ENCODE results near the gene CFAP58. TPM values are rescaled to one million over a fixed set of nuclear protein-coding genes. Genes with fewer than 3 reads are reported as not detected.
"Not testable (repeated sequence)": the region's sequence is repeated elsewhere in the genome, so short reads cannot be mapped to it uniquely, and the experiment has no call there.

The CFAP58 gene
- polyA plus RNA-seq, 3 donors = 0.16 TPM; not detected in 2

- H3K27me3 Mint-ChIP-seq (ENCODE audit: low read depth in 3 of 3) = peaks cover 0 to 2% (median 0%) of the 10 kb centered on the region in 3 donors
- DNase-seq = no peak
- Histone ChIP-seq H3K27ac (ENCODE audit: low read depth in 1 of 2, low read length in 2 of 2) (no peak overlapping the region), H4K20me1 (ENCODE audit: insufficient read depth, low read length) (no peaks in the 10 kb centered on the region), H3K79me2 (ENCODE audit: insufficient read depth, low read length) (no peaks in the 10 kb centered on the region), H3K4me3 (replicated peaks in 1 of 3; ENCODE audit: low read depth in 2 of 3, low read length in 3 of 3) (no peak overlapping the region), H3K9me3 (replicated peaks in 1 of 2; ENCODE audit: control insufficient read depth in 1 of 2, insufficient read depth in 1 of 2, low read length in 2 of 2) (no peaks in the 10 kb centered on the region), H3K36me3 (replicated peaks in 1 of 2; ENCODE audit: control insufficient read depth in 1 of 2, insufficient read depth in 2 of 2, low read length in 2 of 2) (no peaks in the 10 kb centered on the region), H3K4me1 (ENCODE audit: control insufficient read depth in 1 of 2, insufficient read depth in 2 of 2, low read length in 2 of 2) (no peaks in the 10 kb centered on the region), H3K27me3 (ENCODE audit: control insufficient read depth in 2 of 2, insufficient read depth in 2 of 2, low read length in 2 of 2) (no peaks in the 10 kb centered on the region), H3K4me2 (replicated peaks; ENCODE audit: extremely low read depth, low read length, poor library complexity, severe bottlenecking) (no peak overlapping the region), H3K9ac (ENCODE audit: insufficient read depth, low read length, poor library complexity, severe bottlenecking) (no peak overlapping the region), H2AFZ (ENCODE audit: insufficient read depth, low read depth, low read length, poor library complexity, severe bottlenecking) (no peak overlapping the region)
- H3K4me3 Mint-ChIP-seq = no peak overlapping the region
- no peak for TF ChIP-seq CTCF (IDR thresholded peaks at IDR 0.05)
- 100% methylated on average over 1 of the region's 3 CpGs for WGBS (ENCODE audit: insufficient coverage)
- intact Hi-C loops (cut with micrococcal nuclease) = no loop called here
- peaks cover 0 to 6% (median 1%) of the 10 kb centered on the region in 7 donors for H3K9me3 Mint-ChIP-seq
- no peaks in the 10 kb centered on the region for H3K4me1 Mint-ChIP-seq
- no peak overlapping the region for H3K27ac Mint-ChIP-seq
- no peaks in the 10 kb centered on the region for H3K36me3 Mint-ChIP-seq
Observed at GRCh38 chr10:104457543-104457828, 103.9 kb downstream of the CFAP58 start.

GRCh38 chr10:104465575-104465974 is 111.9 kb downstream of the CFAP58 start:
- H4K20me1 ChIP-seq (ENCODE audit: insufficient read depth, low read length); H3K36me3 Mint-ChIP-seq; H3K4me1 Mint-ChIP-seq; H3K4me3 Mint-ChIP-seq; H3K9ac ChIP-seq (ENCODE audit: insufficient read depth, low read length, poor library complexity, severe bottlenecking); H3K4me2 ChIP-seq (replicated peaks; ENCODE audit: extremely low read depth, low read length, poor library complexity, severe bottlenecking); H3K4me3 ChIP-seq (replicated peaks in 1 of 3; ENCODE audit: low read depth in 2 of 3, low read length in 3 of 3); H3K27ac ChIP-seq (ENCODE audit: low read depth in 1 of 2, low read length in 2 of 2); DNase-seq; H3K4me1 ChIP-seq (ENCODE audit: control insufficient read depth in 1 of 2, insufficient read depth in 2 of 2, low read length in 2 of 2); H3K27ac Mint-ChIP-seq; H3K27me3 ChIP-seq (ENCODE audit: control insufficient read depth in 2 of 2, insufficient read depth in 2 of 2, low read length in 2 of 2); H3K36me3 ChIP-seq (replicated peaks in 1 of 2; ENCODE audit: control insufficient read depth in 1 of 2, insufficient read depth in 2 of 2, low read length in 2 of 2); intact Hi-C loops (cut with micrococcal nuclease); H2AFZ ChIP-seq (ENCODE audit: insufficient read depth, low read depth, low read length, poor library complexity, severe bottlenecking); H3K27me3 Mint-ChIP-seq (ENCODE audit: low read depth in 3 of 3); H3K79me2 ChIP-seq (ENCODE audit: insufficient read depth, low read length): not testable (repeated sequence)
- peaks cover 6 to 15% of the 10 kb centered on the region in 2 donors for H3K9me3 ChIP-seq (replicated peaks in 1 of 2; ENCODE audit: control insufficient read depth in 1 of 2, insufficient read depth in 1 of 2, low read length in 2 of 2)
- H3K9me3 Mint-ChIP-seq = peaks cover 15 to 21% (median 16%) of the 10 kb centered on the region in 7 donors

- H3K36me3 ChIP-seq (replicated peaks in 1 of 2; ENCODE audit: control insufficient read depth in 1 of 2, insufficient read depth in 2 of 2, low read length in 2 of 2); H3K27me3 ChIP-seq (ENCODE audit: control insufficient read depth in 2 of 2, insufficient read depth in 2 of 2, low read length in 2 of 2); H3K79me2 ChIP-seq (ENCODE audit: insufficient read depth, low read length); H3K4me3 ChIP-seq (replicated peaks in 1 of 3; ENCODE audit: low read depth in 2 of 3, low read length in 3 of 3); intact Hi-C loops (cut with micrococcal nuclease); H3K36me3 Mint-ChIP-seq; DNase-seq; H3K4me3 Mint-ChIP-seq; H2AFZ ChIP-seq (ENCODE audit: insufficient read depth, low read depth, low read length, poor library complexity, severe bottlenecking); H3K9me3 ChIP-seq (replicated peaks in 1 of 2; ENCODE audit: control insufficient read depth in 1 of 2, insufficient read depth in 1 of 2, low read length in 2 of 2); H3K4me2 ChIP-seq (replicated peaks; ENCODE audit: extremely low read depth, low read length, poor library complexity, severe bottlenecking); H3K27ac Mint-ChIP-seq; H3K9ac ChIP-seq (ENCODE audit: insufficient read depth, low read length, poor library complexity, severe bottlenecking); H3K27ac ChIP-seq (ENCODE audit: low read depth in 1 of 2, low read length in 2 of 2); H3K27me3 Mint-ChIP-seq (ENCODE audit: low read depth in 3 of 3); H4K20me1 ChIP-seq (ENCODE audit: insufficient read depth, low read length); H3K4me1 Mint-ChIP-seq; H3K4me1 ChIP-seq (ENCODE audit: control insufficient read depth in 1 of 2, insufficient read depth in 2 of 2, low read length in 2 of 2): not testable (repeated sequence)
- WGBS (ENCODE audit: insufficient coverage) = no CpG with 5 or more reads among the region's 2 CpGs
- peaks cover 8 to 11% (median 9%) of the 10 kb centered on the region in 7 donors for H3K9me3 Mint-ChIP-seq
Observed at GRCh38 chr10:104468818-104469217, 115.2 kb downstream of the CFAP58 start.
